Retinal pigment epithelial cell (primary cell): ENCODE data around the gene FTO.

Experiments used
- DNase-seq: peaks from one replicate; pipeline ENCODE4 v3.0.0-alpha.2; 2010; ENCODE audit warnings: low read depth
- H3K4me3 ChIP-seq: 2 replicates; pipeline ENCODE4 v1.5.1; 2011; ENCODE audit warnings: mild to moderate bottlenecking, low read length, control low read depth, moderate library complexity
- CTCF ChIP-seq: conservative IDR thresholded peaks from 2 replicates; pipeline ENCODE4 v1.5.1; 2011; ENCODE audit warnings: low read depth, low read length, control low read depth, inconsistent platforms

Gene FTO

GRCh38 chr16:54163197-54163843 lies 459.4 kb downstream of the FTO start:
- no peak overlapping the region for H3K4me3 ChIP-seq
- no peak for DNase-seq
- TF ChIP-seq CTCF: no peak

GRCh38 chr16:54164789-54165173 lies 460.8 kb downstream of the FTO start:
- no peak for TF ChIP-seq CTCF
- H3K4me3 ChIP-seq: no peak overlapping the region
- no peak for DNase-seq

- H3K4me3 ChIP-seq: no peak overlapping the region
- no peak for DNase-seq
- no peak for TF ChIP-seq CTCF
These were observed 461.4 kb downstream of the FTO start for GRCh38 chr16:54165174-54165911.

GRCh38 chr16:54165912-54166865 lies 462.2 kb downstream of the FTO start:
- H3K4me3 ChIP-seq: no peak overlapping the region
- no peak for DNase-seq
- TF ChIP-seq CTCF: no peak

GRCh38 chr16:54169112-54169511 lies 465.2 kb downstream of the FTO start:
- TF ChIP-seq CTCF: no peak
- H3K4me3 ChIP-seq: no peak overlapping the region
- no peak for DNase-seq

- no peak for DNase-seq
- no peak for TF ChIP-seq CTCF
- no peak overlapping the region for H3K4me3 ChIP-seq
These were observed 467.9 kb downstream of the FTO start for GRCh38 chr16:54171626-54172537.
